ENCODE data around the gene RAP1GDS1. TPM values are rescaled to one million over a fixed set of nuclear protein-coding genes. Genes with fewer than 3 reads are reported as not detected.
"Not testable (repeated sequence)": the region's sequence is repeated elsewhere in the genome, so short reads cannot be mapped to it uniquely, and the experiment has no call there.

RAP1GDS1 gene
- total and polyA plus RNA-seq, 2 donors = 23.6 to 41.6 TPM

DNA sequence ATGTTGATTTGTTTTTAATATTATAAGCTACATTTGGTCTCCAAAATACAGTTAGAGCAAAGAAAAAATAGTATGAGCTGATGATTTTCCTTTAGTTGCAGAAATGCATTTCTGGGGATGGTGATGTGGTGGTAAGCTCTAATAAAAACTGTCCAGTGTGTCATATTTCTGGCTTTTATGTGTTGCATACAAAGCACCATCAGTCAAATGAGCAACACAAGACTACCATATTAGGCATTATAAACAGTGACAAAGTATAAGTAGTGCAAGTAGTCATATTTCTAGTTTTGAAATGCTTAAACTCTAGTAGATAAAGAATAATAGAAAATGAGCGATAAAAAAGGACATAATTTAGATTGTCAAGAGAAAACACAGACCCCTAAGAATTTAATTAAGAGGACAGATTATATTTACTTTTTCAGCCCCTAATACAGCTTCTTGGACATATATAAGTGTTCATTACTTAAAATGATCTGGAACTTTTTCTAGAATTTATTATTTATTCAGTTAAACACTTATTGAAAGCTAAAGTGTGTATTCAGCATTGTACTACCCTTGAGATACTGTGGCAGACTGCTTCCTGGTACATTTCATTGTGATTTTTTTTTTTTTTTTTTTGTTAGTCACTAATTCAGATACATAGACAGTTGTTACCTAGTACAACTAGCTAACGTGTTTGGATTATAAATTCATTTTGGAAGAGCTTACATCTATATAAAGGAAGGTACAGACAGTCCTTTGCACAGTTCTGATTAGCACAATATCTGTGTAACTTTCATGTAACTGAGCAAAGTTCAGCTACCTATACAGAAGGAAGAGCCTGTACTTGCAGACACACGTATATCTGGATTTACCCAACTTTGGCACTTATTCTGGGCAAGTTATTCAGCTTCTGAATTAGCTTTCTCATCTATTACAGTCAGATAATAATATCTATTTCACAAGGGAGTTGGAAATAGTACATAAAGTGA is 22.3 kb downstream of the RAP1GDS1 start:
- DNase-seq (ENCODE audit: low read depth in 6 of 9, low spot score in 9 of 9) = no peak
- Histone ChIP-seq H3K27me3 (ENCODE audit: control insufficient read depth in 2 of 2, insufficient read depth in 1 of 2, low read length in 1 of 2) (no peaks in the 10 kb centered on the region), H3K36me3 (ENCODE audit: control insufficient read depth in 2 of 2, insufficient read depth in 2 of 2, low read length in 1 of 2) (no peaks in the 10 kb centered on the region), H3K9me3 (ENCODE audit: control insufficient read depth in 2 of 2, insufficient read depth in 1 of 2, low read length in 1 of 2) (no peaks in the 10 kb centered on the region), H3K4me1 (ENCODE audit: control insufficient read depth in 2 of 2, insufficient read depth in 2 of 2, low read length in 2 of 2) (peaks cover 0 to 3% of the 10 kb centered on the region in 2 donors), H3K27ac (ENCODE audit: low read depth in 1 of 2, low read length in 1 of 2) (no peak overlapping the region), H3K4me3 (ENCODE audit: low read length in 2 of 2) (no peak overlapping the region)
- WGBS = 87% methylated on average over 3 of the region's 3 CpGs

DNA sequence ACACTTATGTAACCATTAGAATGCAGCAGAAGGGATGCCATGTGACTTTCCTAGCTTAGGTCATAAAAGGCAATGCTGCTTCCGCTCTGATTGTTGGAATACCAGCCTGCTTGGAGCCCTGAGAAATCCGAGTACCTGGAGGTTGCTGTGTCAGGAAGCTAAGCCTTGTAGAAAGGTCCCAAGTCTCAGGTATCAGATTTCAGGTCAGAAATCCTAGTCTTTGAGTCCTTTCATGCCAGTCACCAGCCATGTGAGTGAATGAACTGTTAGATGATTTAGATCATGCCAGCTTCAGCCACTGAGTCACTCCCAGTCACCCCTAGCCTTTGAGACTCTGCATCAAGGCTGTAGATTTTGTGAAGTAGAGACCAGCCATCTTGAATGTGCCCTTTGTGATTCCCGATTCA is 23.5 kb downstream of the RAP1GDS1 start:
- no peaks in the 10 kb centered on the region for H3K27me3 ChIP-seq (ENCODE audit: control insufficient read depth in 2 of 2, insufficient read depth in 1 of 2, low read length in 1 of 2)
- no peaks in the 10 kb centered on the region for H3K9me3 ChIP-seq (ENCODE audit: control insufficient read depth in 2 of 2, insufficient read depth in 1 of 2, low read length in 1 of 2)
- H3K4me1 ChIP-seq (ENCODE audit: control insufficient read depth in 2 of 2, insufficient read depth in 2 of 2, low read length in 2 of 2) = peaks cover 3 to 6% of the 10 kb centered on the region in 2 donors
- H3K36me3 ChIP-seq (ENCODE audit: control insufficient read depth in 2 of 2, insufficient read depth in 2 of 2, low read length in 1 of 2) = no peaks in the 10 kb centered on the region
- no peak for DNase-seq (ENCODE audit: low read depth in 6 of 9, low spot score in 9 of 9)
- no peak overlapping the region for H3K4me3 ChIP-seq (ENCODE audit: low read length in 2 of 2)
- H3K27ac ChIP-seq (ENCODE audit: low read depth in 1 of 2, low read length in 1 of 2) = no peak overlapping the region
- 97% methylated on average over 3 of the region's 3 CpGs for WGBS

DNA sequence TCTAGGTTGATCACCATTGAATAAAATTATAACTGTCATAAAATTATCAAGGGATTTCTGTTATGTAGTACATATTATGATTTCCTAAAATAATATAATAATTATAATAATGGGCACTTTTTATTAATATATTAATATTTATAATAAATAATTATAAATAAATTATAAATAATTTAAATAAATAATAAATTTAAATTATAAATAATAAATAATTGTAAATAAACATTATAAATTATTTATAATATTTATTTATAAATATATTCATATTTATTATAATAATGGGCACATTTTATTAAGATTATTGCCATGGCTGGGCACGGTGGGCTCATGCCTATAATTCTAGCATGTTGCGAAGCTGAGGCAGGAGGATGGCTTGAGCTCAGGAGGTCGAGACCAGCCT is 24.5 kb downstream of the RAP1GDS1 start:
- WGBS = 98% methylated on average over 3 of the region's 3 CpGs
- no peaks in the 10 kb centered on the region for H3K9me3 ChIP-seq (ENCODE audit: control insufficient read depth in 2 of 2, insufficient read depth in 1 of 2, low read length in 1 of 2)
- H3K36me3 ChIP-seq (ENCODE audit: control insufficient read depth in 2 of 2, insufficient read depth in 2 of 2, low read length in 1 of 2) = no peaks in the 10 kb centered on the region
- no peak overlapping the region for H3K4me3 ChIP-seq (ENCODE audit: low read length in 2 of 2)
- no peak overlapping the region for H3K27ac ChIP-seq (ENCODE audit: low read depth in 1 of 2, low read length in 1 of 2)
- peaks cover 3 to 9% of the 10 kb centered on the region in 2 donors for H3K4me1 ChIP-seq (ENCODE audit: control insufficient read depth in 2 of 2, insufficient read depth in 2 of 2, low read length in 2 of 2)
- no peak for DNase-seq (ENCODE audit: low read depth in 6 of 9, low spot score in 9 of 9)
- no peaks in the 10 kb centered on the region for H3K27me3 ChIP-seq (ENCODE audit: control insufficient read depth in 2 of 2, insufficient read depth in 1 of 2, low read length in 1 of 2)

DNA sequence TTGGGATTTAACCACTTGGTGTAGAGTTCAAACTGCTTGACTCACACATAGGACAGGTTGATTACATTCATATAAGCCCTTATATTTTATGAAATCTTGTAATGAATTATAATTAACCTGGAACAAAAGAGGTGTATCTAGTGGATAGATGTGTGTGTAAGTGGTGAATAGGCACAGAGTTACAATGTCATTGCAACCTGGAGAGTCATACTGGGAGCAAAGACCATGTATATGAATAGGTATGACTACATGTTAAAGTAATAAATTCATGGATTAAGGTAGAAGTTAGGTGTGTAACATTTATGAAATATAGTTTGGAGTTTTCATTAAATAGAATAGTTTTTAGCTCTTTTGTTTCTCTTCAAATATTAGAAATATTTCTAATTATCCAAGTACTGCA is 26.1 kb downstream of the RAP1GDS1 start:
- Histone ChIP-seq H3K4me1 (ENCODE audit: control insufficient read depth in 2 of 2, insufficient read depth in 2 of 2, low read length in 2 of 2) (peaks cover 6 to 11% of the 10 kb centered on the region in 2 donors), H3K27ac (ENCODE audit: low read depth in 1 of 2, low read length in 1 of 2) (no peak overlapping the region)

DNA sequence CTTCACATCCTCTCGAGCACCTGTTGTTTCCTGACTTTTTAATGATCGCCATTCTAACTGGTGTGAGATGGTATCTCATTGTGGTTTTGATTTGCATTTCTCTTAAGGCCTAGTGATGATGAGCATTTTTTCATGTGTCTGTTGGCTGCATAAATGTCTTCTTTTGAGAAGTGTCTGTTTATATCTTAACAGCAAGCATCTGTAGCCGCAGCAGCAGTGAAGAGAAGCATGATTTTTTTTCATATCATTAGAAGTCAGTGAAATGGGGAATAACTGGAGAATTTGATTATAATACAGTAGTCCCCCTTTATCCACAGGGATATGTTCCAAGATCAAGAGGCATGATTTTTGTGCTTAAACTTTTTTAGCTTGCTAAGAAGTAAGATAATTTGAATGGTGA is 27.5 kb downstream of the RAP1GDS1 start:
- 6% methylated on average over 3 of the region's 3 CpGs for WGBS
- H3K4me1 ChIP-seq (ENCODE audit: control insufficient read depth in 2 of 2, insufficient read depth in 2 of 2, low read length in 2 of 2) = peaks cover 9 to 11% of the 10 kb centered on the region in 2 donors

More for the DNA sequence above, 26.1 kb downstream of the RAP1GDS1 start:
- Histone ChIP-seq H3K9me3 (ENCODE audit: control insufficient read depth in 2 of 2, insufficient read depth in 1 of 2, low read length in 1 of 2) (no peaks in the 10 kb centered on the region), H3K36me3 (ENCODE audit: control insufficient read depth in 2 of 2, insufficient read depth in 2 of 2, low read length in 1 of 2) (no peaks in the 10 kb centered on the region), H3K27me3 (ENCODE audit: control insufficient read depth in 2 of 2, insufficient read depth in 1 of 2, low read length in 1 of 2) (no peaks in the 10 kb centered on the region), H3K4me3 (ENCODE audit: low read length in 2 of 2) (no peak overlapping the region)
- no peak for DNase-seq (ENCODE audit: low read depth in 6 of 9, low spot score in 9 of 9)

DNA sequence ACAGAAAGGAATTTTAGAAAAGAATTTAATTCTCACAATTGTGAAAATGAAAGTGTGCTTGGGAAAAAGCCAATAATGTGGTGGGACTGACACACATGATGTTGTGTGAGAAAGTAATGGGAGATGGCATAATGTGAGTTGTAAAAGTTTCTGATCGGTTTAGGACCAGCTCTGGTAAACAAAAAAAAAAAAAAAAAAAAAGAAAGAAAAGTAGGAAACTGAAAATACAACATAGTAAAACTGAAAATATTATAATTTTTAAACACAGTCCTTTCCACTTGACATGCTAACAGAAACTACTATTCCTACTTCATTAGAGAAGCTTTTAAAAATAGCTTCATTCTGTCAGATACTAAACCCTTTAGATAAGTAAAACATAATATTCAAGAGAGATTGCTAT is 28.2 kb downstream of the RAP1GDS1 start:
- Histone ChIP-seq H3K4me1 (ENCODE audit: control insufficient read depth in 2 of 2, insufficient read depth in 2 of 2, low read length in 2 of 2) (peaks cover 9 to 11% of the 10 kb centered on the region in 2 donors), H3K36me3 (ENCODE audit: control insufficient read depth in 2 of 2, insufficient read depth in 2 of 2, low read length in 1 of 2) (peaks cover 0 to 3% of the 10 kb centered on the region in 2 donors), H3K4me3 (ENCODE audit: low read length in 2 of 2) (no peak overlapping the region), H3K9me3 (ENCODE audit: control insufficient read depth in 2 of 2, insufficient read depth in 1 of 2, low read length in 1 of 2) (no peaks in the 10 kb centered on the region), H3K27ac (ENCODE audit: low read depth in 1 of 2, low read length in 1 of 2) (peak overlapping the region in 1 of 2 donors; percentile 88), H3K27me3 (ENCODE audit: control insufficient read depth in 2 of 2, insufficient read depth in 1 of 2, low read length in 1 of 2) (no peaks in the 10 kb centered on the region)
- WGBS = 34% methylated on average over 1 of the region's 1 CpG
- peak in 1 of 9 donors; percentile 34 for DNase-seq (ENCODE audit: low read depth in 6 of 9, low spot score in 9 of 9)

More for the DNA sequence above, 27.5 kb downstream of the RAP1GDS1 start:
- H3K4me3 ChIP-seq (ENCODE audit: low read length in 2 of 2); H3K36me3 ChIP-seq (ENCODE audit: control insufficient read depth in 2 of 2, insufficient read depth in 2 of 2, low read length in 1 of 2); H3K9me3 ChIP-seq (ENCODE audit: control insufficient read depth in 2 of 2, insufficient read depth in 1 of 2, low read length in 1 of 2); H3K27me3 ChIP-seq (ENCODE audit: control insufficient read depth in 2 of 2, insufficient read depth in 1 of 2, low read length in 1 of 2): not testable (repeated sequence)
- H3K27ac ChIP-seq (ENCODE audit: low read depth in 1 of 2, low read length in 1 of 2) = peak overlapping the region in 1 of 2 donors; percentile 88
- DNase-seq (ENCODE audit: low read depth in 6 of 9, low spot score in 9 of 9) = peak in 1 of 9 donors; percentile 47

DNA sequence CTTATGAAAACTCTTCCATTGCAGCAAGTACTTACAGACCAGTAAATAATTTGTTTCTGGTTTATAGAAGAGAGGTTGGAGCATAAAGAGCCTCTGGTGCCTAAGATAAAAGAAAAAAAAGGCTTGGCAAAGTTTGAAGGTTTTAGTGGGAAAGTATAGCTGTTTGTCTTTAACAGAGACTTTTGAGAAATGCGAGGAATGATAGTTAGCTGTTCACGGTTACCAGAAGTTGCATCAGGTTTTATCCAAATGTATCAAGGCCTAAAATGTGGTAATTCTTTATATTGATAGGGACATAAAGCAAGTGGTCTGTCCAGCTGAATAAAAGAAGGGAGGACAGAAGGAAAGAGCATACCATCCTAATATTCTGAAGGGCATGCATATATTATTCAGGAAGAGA is 29.3 kb downstream of the RAP1GDS1 start:
- WGBS = 90% methylated on average over 2 of the region's 2 CpGs
- H3K4me1 ChIP-seq (ENCODE audit: control insufficient read depth in 2 of 2, insufficient read depth in 2 of 2, low read length in 2 of 2) = peaks cover 9 to 11% of the 10 kb centered on the region in 2 donors
- DNase-seq (ENCODE audit: low read depth in 6 of 9, low spot score in 9 of 9) = no peak
- peak overlapping the region in 1 of 2 donors; percentile 48 for H3K27ac ChIP-seq (ENCODE audit: low read depth in 1 of 2, low read length in 1 of 2)
- H3K36me3 ChIP-seq (ENCODE audit: control insufficient read depth in 2 of 2, insufficient read depth in 2 of 2, low read length in 1 of 2) = peaks cover 0 to 10% of the 10 kb centered on the region in 2 donors
- no peaks in the 10 kb centered on the region for H3K27me3 ChIP-seq (ENCODE audit: control insufficient read depth in 2 of 2, insufficient read depth in 1 of 2, low read length in 1 of 2)
- H3K9me3 ChIP-seq (ENCODE audit: control insufficient read depth in 2 of 2, insufficient read depth in 1 of 2, low read length in 1 of 2) = no peaks in the 10 kb centered on the region
- no peak overlapping the region for H3K4me3 ChIP-seq (ENCODE audit: low read length in 2 of 2)

DNA sequence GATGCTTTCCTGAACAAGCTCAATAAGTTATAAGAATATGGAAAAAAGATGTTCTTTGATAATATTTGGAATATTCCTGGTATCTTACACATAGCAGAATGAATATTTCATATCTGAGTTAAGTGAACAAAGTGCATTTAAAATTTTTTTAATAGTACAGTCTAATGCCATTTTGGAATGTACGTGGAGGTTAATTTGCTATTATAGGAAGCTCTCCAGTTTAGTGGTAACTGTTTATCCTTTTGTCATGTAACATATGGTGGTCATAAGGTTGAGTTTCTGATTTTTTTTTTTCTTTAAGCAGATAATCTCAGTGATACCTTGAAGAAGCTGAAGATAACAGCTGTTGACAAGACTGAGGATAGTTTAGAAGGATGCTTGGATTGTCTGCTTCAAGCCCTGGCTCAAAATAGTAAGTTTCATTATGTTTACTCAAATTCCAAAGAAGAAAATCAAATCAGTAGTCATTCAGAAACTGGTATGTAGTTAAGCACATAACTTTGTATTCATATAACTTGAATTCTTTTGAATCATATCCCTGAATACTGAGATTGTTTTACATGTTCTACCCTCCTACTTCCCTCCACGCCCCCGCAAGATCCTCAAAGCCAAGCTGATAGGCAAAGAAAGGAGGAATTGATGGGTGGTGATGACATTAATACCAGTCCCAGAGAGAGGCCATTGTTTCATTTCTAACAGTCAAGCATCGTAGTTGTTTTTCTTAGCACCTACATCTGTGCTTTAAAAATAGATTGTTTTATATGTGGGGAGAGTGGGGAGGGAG is 32.1 kb downstream of the RAP1GDS1 start:
- 92% methylated on average over 4 of the region's 4 CpGs for WGBS
- Histone ChIP-seq H3K4me1 (ENCODE audit: control insufficient read depth in 2 of 2, insufficient read depth in 2 of 2, low read length in 2 of 2) (peaks cover 7 to 9% of the 10 kb centered on the region in 2 donors), H3K27ac (ENCODE audit: low read depth in 1 of 2, low read length in 1 of 2) (no peak overlapping the region), H3K4me3 (ENCODE audit: low read length in 2 of 2) (no peak overlapping the region), H3K36me3 (ENCODE audit: control insufficient read depth in 2 of 2, insufficient read depth in 2 of 2, low read length in 1 of 2) (peaks cover 0 to 15% of the 10 kb centered on the region in 2 donors), H3K9me3 (ENCODE audit: control insufficient read depth in 2 of 2, insufficient read depth in 1 of 2, low read length in 1 of 2) (no peaks in the 10 kb centered on the region), H3K27me3 (ENCODE audit: control insufficient read depth in 2 of 2, insufficient read depth in 1 of 2, low read length in 1 of 2) (no peaks in the 10 kb centered on the region)
- no peak for DNase-seq (ENCODE audit: low read depth in 6 of 9, low spot score in 9 of 9)

DNA sequence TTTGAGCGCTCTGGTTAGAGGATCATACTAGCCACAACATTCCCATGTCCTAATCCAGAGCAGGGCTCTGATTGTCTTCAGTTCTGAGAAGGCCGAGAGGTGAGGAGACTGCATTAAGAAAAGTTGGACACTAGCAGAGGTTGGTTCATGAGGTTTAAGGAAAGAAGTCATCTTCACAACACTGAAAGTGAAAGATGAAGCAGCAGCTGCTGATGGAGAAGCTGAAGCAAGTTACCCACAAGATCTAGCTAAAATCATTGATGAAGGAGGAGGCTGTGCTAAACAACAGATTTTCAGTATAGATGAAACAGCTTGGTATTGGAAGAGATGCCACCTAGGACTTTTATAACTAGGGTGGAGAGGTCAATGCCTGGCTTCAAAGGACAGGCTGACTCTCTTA is 36.8 kb downstream of the RAP1GDS1 start:
- WGBS = 98% methylated on average over 2 of the region's 2 CpGs
- no peak overlapping the region for H3K4me3 ChIP-seq (ENCODE audit: low read length in 2 of 2)
- no peak for DNase-seq (ENCODE audit: low read depth in 6 of 9, low spot score in 9 of 9)
- H3K27ac ChIP-seq (ENCODE audit: low read depth in 1 of 2, low read length in 1 of 2) = no peak overlapping the region
- peaks cover 0 to 2% of the 10 kb centered on the region in 2 donors for H3K4me1 ChIP-seq (ENCODE audit: control insufficient read depth in 2 of 2, insufficient read depth in 2 of 2, low read length in 2 of 2)
- peaks cover 0 to 15% of the 10 kb centered on the region in 2 donors for H3K36me3 ChIP-seq (ENCODE audit: control insufficient read depth in 2 of 2, insufficient read depth in 2 of 2, low read length in 1 of 2)
- no peaks in the 10 kb centered on the region for H3K9me3 ChIP-seq (ENCODE audit: control insufficient read depth in 2 of 2, insufficient read depth in 1 of 2, low read length in 1 of 2)
- H3K27me3 ChIP-seq (ENCODE audit: control insufficient read depth in 2 of 2, insufficient read depth in 1 of 2, low read length in 1 of 2) = no peaks in the 10 kb centered on the region
